GM21717 (cell line): Measurements from ENCODE around the gene TRABD2B.

Experiments used
- ATAC-seq: cut with Tn5 transposase; IDR thresholded peaks from one replicate; pipeline ENCODE4 v1.9.1; 2021; ENCODE audit warnings: mild to moderate bottlenecking, moderate library complexity; ENCODE audit not compliant: unreplicated experiment

Gene TRABD2B

DNA sequence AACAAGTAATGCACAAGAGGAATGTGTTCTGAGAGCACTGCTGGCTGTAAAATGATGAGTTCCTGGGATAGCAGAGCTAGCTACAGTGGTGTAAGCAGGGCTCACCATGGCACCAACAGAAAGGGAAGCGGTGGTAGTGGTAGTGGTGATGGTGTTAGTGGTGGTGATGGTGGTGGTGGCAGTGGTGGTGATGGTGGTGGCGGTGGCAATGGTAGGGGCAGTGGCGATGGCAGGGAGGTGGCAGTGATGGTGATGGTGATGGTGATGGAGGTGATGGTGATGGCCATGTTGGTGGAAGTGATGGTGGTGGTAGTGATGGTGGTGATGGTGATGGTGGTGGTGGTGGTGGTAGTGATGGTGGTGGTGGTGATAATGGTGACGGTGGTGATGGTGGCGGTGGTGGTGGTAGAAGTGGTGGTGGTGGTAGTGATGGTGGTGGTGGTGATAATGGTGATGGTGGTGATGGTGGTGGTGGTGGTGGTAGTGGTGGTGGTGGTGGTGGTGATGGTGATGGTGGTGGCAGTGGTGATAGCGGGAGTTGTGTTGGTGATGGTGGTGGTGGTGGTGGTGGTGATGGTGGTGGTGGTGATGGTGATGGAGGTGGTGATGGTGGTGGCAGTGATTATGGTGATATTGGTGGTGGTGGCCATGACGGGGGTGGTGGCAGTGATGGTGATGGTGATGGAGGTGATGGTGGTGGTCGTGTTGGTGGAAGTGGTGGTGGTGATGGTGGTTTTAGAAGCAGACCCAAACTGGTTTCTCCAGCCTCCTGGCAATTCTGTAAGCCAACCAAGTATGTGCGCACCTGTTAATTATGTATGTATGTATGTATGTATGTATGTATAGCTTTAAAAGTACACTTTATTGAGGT, 254.1 kb downstream of the TRABD2B start:
- no peak for ATAC-seq

DNA sequence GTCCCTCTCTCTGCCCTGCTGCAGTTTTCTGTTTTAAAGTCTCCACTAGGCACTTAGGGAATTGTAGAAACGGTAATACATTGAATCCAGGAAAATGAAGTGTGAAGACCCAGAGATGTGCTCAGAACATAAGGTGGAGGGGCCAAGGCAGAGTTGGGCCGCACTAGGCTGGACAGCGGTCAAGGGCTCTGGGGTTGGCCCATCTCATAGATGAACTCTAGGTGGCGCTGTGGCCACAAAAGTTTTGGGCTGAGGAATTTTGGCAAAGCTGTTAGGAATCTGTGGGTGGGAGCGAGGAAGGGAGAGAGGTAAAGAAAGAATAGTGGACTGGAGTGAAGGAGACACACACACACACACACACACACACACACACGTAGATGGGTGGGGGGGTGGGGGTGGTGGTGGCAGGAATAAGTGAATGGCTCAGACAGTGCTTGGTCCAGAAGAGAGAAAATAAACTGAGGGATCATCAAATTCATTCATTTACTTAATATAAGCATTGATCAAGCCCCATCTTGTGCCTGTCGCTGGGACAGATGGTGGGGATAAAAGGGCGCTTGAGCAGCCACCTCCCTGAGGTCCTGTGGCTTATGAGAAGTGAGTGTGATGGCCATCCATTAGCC, 258.5 kb downstream of the TRABD2B start:
- no peak for ATAC-seq

DNA sequence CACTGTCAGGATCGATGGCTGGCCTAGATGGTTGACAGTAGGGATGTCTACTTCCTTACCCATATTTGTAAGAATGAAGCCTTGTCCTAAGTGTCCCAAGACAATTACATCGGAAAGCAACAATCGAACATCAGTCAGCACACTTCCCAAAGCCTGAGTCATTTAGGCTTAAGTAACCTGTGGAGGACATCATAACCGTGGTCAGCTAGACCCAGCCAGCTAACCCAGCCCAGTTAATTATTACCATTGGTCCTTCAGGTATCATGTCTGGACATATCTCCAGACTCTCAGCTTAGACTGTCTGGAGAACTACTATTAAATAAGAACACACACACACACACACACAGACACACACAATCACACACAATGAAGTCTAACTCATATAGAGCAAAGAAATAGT, 264.7 kb downstream of the TRABD2B start:
- ATAC-seq: no peak

DNA sequence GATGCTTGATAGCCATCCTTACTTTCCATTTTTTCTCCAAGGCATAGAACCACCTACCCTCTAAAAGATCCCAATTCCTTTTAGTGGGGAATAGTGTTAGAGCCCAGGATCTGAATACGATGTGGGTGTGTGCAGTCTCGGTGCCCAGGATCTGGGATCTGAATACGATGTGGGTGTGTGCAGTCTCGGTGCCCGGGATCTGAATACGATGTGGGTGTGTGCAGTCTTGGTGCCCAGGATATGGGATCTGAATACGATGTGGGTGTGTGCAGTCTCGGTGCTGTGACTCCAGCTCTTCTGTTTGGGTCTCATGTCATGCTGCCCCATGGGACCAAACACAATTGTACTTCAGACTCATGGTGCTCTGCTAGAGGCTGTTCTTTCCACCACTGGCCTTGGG, 265.5 kb downstream of the TRABD2B start:
- no peak for ATAC-seq

DNA sequence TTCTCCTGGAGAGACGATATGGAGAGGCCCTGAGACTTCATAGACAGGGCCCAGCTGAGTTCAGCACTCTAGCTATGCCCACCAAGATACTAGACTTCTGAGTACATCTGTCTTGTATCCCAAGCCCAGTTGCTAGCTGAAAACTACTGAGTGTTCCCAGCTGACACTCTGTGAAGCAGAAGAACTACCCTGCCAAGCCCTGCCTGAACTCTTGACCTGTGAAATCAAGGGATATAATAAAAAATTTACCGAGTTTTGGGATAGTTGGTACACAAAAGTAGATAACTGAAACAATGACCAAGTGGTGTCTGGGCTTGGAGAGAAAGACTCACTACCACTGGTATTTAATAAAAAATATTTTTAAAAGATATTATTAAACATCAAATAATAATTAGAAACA, 267.5 kb downstream of the TRABD2B start:
- no peak for ATAC-seq

DNA sequence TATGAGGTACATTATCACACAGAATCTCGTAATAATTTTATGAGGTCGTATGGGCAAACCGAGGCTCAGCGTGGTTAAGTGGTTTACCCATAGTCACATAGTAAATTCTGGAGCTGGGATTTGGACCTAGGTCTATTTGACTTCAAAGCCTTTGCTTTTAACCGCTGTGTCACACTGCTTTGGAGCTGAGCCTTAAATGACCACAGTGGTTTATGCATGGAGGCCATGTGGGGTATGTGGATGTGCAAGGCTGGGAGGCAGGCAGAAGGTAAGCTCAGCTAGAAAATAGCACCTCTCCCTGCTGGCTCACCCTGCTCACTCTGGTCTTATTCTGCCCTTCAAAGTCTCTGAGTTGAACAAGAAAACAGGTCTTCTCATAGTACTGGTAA, 269.5 kb downstream of the TRABD2B start:
- ATAC-seq: no peak

DNA sequence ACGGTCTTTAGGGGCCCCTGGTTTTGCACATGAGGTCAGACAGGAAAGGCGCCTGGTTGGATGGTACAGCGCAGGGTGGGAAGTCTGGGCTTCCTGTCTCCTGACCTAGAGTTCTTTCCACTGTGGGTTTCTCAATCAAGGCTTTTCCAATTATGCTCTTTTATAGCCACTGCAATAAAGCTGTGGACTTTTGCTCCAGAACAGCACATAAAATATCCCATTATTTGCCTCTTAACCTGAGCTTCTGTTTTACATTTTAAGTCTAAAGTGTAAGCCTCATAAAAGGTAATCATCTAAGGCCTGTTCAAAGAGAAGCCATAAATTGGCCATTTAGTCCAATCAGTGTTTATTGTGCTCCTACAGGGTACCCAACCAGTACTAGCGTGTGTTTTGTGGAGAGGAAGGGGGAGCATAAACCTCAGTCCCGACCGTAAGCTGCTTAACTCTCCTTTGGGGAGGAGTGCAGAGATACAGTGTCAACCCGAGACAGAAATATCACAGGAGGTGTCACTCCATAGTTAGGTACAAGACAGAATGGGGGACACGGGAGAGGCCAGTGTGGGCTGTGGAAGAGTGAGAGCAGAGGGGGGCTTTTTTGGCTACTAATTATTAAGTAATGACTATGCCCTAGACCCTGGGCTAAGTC, 270.0 kb downstream of the TRABD2B start:
- ATAC-seq: no peak

DNA sequence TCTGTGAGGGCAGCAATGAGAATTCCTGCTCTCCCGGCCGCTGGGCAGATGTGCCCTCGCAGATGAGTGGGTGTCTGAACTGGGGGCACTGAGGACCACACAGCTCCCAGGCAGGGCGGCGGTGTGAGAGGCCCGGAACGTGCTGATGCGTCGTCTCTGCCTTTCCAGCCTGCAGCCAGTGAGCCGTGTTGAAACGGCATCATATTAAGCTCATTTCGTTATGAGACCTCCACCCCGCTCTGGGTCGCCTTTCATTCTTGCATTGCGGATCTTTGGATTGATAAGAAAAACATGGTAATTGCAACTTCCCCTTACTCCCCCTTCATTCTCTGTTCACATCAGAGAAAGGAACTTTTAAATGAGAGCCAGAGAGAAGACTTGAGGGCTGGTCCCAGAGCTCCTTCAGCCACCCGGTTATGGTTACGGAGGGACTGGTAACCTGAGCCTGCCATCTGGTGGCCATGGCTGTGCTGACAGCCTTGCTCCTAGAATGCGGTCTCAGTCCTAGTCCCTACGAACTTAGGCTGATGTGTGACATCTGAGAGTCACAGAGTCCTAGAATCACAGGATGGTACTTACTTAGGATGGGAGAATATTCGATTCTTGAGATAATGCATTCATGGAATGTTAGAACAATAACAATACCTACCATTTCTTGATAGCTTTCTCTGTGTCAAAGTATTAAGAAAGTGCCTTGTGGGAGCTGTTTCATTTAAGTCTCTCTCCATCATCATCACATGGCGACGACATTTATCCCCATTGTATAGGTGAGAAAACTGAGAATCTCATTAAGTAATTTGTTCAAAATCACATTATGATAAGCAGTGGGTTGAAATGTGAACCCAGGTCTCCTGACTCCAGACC, 271.0 kb downstream of the TRABD2B start:
- ATAC-seq: peak; percentile 88

DNA sequence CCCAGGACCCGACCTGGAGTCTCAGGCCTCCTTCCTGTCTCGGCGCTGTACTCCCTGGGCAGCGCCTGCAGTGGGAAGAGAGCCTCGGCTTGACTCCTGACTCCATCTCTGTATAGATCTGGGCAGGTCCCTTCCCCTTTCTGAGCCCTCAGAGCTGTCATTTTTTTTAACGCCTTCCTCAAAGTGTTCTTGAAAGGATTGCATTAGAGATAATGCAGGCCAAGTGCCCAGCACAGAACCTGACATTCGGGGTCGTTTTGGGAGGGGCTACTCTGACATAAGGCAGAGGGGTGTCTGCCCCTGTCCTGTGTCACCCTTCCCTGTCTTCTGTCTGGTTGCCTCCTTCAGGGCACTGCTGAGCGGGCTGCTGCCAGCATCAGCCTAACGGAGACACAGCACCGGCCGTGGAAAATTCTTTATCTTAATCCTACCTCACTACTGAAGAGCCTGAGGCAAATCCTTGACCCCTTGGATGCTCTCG, 271.6 kb downstream of the TRABD2B start:
- ATAC-seq: no peak

DNA sequence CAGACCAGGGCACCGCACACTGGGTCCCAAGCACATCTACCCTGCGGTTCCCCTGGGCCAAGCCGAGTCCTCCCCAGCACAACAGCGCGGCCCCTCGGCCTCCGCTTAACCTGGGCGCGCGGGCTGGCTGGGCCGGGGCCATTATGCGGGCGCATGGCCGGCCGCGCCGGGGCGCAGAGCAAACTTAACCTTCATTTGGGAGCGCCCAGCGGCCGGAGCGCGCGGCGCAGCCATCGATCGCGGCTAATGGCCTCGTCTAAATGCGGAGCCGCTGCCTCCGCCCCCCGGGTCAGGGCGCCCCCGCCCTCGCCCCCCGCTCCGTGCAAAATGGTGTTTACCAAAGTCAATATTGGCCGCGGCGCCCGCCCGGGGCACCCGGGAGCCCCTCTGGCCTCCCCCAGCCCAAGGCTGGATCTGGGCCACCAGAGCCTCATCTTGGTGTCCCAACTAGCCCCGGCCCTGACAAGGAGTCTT, 272.1 kb downstream of the TRABD2B start:
- no peak for ATAC-seq

DNA sequence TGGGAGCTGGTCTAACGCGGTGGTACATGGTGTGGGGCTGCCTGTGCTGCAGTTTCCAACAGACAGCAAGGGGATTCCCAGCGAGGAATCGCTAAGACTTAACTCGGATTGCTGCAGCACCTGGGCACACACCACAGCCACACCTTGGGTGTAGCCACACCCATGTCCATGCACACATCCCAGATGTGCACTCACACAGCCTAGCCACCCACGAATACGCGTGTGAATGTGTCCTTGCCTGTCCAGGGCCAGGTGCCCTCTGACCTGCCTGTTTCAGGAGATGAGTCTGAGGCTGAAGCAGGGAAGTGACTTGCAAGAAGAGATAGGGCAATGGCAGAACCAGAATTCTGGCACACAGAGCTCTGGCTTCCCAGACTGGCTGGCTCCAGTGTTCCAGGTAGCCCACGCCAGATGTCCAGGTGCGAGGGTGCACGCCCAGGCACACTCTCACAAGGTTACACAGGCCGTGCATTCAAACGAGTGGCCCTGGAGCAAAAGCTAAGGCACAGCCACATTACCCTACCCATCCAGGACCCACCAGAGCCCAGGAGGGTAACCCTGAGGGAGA, 272.7 kb downstream of the TRABD2B start:
- no peak for ATAC-seq

DNA sequence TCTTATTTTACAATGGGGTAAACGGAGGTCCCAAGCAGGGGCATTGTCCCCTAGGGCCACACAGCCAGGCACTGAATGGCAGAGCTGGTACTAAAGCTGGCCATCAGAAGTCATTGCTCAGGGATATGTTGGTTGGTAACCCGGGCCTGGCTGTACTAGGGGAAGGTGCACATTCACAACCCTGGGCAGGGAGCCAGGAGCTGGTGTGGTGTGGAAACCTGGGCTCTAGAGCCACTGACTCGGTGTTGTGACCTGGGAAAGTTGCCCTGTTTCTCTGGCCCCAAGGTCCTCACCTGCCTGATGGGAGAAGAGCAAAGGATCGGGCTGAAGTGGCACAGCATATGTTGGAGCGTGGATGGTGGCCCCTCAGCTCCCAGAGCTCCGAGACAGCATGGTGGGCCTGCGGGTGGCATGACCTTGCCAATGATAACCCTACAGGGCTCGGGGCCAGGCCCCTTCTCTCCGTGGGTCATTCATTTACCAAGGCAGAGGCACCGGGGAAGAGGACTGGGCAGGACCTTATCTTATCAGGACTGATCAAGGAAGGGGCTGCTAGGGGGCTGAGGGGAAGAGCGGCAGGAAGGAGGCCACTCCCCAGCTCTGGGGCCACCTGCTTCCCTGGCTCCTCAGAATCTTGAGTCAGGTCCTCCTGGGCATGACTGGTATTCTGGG, 274.1 kb downstream of the TRABD2B start:
- no peak for ATAC-seq

DNA sequence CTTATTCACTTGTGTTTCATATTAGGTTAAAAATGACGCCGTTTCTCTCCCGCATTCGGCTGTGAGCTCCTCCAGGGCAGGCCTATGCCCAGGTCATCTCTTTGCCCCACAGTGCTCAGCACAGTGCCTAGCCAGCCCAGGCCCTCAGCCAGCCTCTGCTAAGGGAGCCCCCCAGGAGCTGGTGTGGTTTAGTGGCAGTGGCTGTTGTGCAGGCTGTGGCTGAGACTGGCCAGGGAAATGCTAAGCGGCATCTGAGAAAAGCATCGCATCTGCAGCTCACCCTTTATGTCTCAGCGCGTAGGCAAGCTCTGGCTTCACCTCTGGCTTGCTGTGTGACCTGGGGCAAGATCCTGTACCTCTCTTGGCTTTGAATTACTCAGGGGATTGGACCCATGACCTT, 275.1 kb downstream of the TRABD2B start:
- no peak for ATAC-seq

DNA sequence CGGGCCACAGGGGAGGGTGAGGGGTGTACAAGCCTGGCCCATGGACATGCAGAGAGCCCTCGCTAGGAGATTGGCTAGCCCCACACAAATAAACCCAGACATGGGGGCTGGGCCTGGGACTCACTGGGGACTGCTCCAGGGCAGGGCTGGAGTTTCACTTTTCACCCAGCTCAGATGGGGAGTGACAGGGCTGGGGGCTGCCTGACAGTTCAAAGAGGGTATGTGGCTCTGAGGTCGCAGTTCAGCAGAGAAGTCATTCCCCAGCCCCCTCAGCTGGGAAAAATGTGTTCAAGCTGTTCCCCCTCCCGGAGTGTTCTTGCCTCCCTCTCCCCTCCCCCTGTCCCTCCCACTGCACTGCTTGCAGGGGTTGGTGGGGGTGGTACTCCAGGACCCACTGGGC, 277.1 kb downstream of the TRABD2B start:
- no peak for ATAC-seq

DNA sequence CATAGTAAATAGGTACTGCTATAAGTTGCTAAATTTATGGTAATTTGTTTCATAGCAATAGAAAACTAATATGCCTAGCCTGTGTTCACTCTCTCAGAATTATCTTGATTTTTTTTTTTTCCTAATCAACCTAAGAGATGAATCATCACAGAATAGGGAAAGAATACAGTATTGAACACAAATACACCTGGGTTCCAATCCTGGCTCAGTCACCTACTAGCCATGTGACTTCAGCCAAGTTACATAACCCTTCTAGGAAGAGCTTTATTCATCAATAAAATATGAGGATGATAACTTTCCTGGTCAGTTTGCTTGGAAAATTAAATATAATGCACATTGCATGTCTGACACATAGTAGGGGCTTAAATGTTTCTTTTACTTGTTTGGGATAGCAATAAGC, 279.8 kb downstream of the TRABD2B start:
- ATAC-seq: no peak

DNA sequence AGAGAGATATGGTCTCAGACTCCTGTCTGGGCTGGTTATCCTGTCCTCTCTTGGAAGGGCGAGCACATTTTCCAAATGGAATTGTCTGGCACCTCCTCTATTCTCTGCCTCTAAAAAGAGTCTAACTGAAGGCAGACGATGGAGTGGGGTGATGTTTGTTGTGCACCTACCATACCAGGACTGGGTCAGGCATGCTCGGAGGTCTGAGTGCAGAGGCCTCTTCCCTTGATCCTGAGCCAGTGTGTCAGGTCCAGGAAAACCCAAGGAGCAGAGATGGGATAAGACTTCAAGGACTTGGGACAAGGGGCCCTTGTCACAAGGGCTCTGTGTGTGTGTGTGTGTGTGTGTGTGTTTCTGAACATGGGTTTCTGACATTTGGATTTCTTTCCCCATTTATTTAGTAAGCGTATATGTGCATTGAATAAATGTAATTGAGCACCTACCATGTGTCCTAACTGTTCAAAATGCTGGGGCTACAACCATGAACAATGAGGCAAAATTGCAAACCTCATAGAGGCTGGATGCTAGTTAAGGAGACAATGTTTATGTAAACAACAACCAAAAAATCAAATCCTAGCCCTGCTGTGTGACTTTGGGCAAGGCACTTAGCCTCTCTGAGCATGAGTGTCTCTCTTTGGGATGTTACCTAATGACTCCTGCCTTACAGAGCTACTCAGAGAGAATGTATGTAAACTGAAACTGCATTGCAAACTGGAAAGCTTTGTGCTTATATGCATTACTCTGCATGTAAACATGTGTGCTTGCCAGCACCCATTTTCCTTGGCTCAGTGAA, 283.0 kb downstream of the TRABD2B start:
- no peak for ATAC-seq

DNA sequence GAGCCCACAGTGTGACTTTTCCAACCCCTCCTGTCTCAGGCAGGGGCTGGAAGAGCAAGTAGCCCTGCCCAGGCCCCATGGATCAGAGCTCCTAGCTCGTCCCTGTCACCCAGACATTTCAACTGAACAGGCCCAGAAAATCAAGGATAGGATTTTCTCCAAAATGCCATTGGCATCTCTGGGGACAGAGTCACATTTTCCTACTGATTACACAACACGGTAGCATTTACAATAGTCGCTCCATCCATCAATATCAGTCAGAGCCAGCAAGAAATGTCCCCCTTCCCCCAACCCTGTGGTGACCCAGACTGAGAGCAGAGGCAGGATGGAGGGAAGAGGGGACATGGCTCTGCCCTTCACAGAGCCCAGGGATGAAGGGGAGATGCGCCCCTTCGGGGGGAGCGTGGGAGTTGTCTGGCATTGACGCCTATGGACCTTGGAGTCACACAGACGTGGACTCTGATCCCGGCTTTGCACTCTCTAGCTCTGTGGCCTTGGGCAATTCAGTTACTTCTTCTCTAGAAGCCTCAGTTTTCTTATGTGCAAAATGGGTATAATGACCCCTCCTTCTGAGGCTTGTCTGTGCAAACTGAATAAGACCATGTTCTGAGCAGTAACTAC, 283.7 kb downstream of the TRABD2B start:
- no peak for ATAC-seq

DNA sequence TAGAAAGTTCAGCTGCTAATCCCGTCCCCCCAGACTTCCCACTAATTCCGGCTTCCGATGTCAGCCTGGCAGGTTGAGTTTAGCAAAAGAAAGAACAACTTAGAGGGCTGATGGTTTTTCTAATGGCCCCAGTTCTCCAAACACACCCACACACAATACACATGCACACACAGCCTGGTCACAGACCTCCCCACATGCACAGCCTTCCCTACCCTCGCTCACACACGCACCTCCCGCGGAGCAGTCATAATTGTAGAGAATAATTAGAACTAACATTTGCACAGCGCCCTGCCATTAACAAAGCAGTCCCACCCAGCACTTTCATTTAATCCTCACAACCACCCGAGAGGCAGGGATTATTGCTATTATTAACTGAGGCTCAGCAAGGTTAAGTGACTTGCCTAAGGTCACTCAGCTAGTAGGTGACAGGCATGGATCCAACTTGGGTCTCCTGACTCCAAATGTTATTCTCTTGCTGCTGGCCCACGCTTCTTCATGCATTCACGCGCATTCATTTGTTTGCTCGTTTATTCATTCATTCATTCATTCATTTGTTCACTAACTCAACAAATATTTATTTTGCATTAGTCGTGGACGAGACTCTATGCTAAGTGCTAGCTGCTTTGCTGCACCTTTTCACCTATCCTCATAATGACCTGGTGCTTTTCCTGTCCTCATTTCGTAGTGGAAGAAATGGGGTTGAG, 284.4 kb downstream of the TRABD2B start:
- ATAC-seq: no peak
